Non-pigmented ciliary epithelial cell (primary cell): ENCODE measurements around the gene CLEC3B.
A peak's percentile ranks its signal among the peaks of the same experiment; 100 is the strongest.

Source experiments
- DNase-seq: peaks from one replicate; pipeline ENCODE4 v3.0.0-alpha.2; 2010; ENCODE audit warnings: low read depth

The CLEC3B gene

DNA sequence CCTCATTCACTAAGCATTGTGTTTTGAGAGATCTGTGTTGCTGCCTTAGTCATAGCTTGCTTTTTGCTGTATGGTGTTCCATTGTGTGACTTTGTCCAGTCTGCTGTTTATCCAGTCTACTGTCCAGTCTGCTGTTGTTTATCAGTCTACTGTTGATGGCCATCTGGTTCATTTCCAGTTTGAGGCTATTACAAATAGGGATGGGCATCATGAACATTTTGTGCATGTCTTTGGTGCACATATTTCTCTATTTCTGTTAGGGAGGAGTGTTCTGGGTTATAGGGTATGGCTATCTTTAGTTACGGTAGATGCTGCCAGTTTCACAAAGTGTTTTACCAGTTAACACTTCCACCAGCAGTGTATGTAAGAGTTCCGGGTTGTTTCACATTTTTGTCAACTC is 22.2 kb upstream of the CLEC3B start:
- DNase-seq = no peak

GRCh38 chr3:45007091-45007490 is 19.0 kb upstream of the CLEC3B start:
- DNase-seq = no peak

DNA sequence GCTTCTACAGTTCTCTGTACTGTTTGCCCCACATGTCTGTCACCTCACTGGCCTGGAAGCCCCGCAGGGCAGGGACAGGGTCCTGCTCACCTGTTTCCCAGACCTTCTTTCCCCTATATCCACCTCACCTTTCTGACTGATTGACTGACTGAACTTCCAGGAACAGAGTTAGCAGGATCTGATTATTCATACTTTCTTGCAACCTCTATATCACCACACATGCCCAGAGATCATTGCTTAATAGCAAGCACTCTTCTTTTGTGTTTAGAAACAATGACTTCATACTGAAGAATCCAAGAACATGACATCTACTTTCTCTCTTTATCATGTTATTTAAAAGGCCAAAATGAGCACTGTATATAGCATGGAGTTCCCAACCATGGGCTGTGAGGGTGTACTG is 18.0 kb upstream of the CLEC3B start:
- DNase-seq = no peak

GRCh38 chr3:45009868-45010267 is 16.2 kb upstream of the CLEC3B start:
- DNase-seq = no peak

- DNase-seq = peak; percentile 58
Measured at GRCh38 chr3:45010811-45011333, 15.2 kb upstream of the CLEC3B start.

DNA sequence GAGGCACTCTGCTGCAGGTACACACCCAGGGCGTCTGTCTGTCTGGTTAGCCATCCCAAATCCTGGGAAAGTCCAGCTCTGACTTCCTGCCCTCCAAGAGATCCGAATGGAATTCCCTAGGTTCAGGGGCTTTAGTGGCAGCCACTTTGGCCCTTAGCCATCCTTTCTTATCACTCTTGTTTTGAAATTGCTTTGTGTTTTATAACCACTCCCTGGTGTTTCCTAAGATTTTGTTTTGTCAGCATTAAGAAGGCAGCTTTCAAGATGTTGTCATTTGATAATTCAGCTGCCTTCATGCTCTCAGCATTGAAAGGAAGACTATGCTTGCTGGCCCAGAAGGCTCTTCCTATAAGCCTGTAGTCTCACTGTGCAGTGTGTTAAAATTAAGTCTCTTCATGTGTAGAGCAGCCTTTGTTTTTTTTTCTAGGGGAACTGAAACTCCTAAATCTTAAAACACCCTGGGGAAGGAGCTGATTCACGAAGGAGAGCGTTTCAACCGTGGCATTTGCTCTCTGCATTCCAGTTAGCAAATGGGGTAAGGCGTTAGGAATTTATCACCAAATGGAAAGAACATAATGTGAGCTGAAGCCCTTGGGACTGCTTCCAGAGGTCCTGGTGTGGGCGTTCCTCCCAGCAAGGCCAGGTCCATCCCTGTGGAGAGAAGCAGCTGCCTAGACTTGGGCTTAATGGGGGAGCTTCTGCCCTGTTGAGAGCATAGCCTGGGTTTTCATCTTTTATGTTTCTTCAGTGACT is 14.2 kb upstream of the CLEC3B start:
- peak; percentile 84 for DNase-seq

GRCh38 chr3:45012577-45012976 is 13.5 kb upstream of the CLEC3B start:
- DNase-seq = no peak

GRCh38 chr3:45016916-45017315 is 9.2 kb upstream of the CLEC3B start:
- no peak for DNase-seq

GRCh38 chr3:45017821-45018220 is 8.3 kb upstream of the CLEC3B start:
- no peak for DNase-seq

- DNase-seq = no peak
Measured at GRCh38 chr3:45020534-45020933, 5.6 kb upstream of the CLEC3B start.

GRCh38 chr3:45021524-45022297 is 4.4 kb upstream of the CLEC3B start:
- no peak for DNase-seq

- DNase-seq = no peak
Measured at GRCh38 chr3:45023675-45024074, 2.4 kb upstream of the CLEC3B start.

- no peak for DNase-seq
Measured at GRCh38 chr3:45024542-45025255, 1.4 kb upstream of the CLEC3B start.

- DNase-seq = no peak
Measured at GRCh38 chr3:45026957-45027356, 854 bp downstream of the CLEC3B start.

DNA sequence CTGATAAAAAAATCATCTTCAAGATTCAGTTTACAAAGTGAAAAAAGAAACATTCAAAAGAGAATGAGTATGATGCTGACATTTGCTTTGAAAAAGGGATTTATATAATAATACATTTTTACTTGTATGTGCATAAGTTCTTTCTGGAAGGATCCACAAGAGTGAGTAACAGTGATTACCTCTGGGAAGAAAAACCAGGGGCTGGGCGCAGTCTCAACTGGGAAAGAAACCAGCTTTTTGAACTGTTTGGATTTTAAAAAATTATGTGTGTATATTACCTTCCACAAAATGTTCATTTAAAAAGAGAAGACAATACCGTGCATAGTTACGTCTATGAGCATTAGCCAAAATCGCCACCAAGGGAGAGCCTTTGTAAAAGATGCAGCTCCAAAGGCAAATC is 1.3 kb downstream of the CLEC3B start:
- DNase-seq = no peak

DNA sequence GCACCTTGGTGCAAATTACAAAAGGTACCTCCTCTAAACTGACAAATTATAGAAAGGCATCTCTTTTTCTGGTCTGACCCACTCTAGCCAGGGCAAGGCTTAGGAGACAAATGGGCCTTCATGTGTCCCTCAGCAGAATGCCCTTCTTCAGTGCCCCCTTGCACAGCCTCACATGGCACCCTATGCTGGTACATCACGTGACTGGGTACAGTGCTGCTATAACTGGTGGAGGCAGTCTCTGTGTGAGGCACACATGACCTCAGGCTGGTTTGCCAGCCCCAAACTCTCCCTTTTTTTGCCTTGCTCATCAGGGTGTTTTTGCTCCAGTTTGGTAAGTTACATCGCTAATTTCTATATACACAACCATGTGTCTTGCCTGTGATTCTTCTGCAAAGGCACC is 3.1 kb downstream of the CLEC3B start:
- DNase-seq = no peak

DNA sequence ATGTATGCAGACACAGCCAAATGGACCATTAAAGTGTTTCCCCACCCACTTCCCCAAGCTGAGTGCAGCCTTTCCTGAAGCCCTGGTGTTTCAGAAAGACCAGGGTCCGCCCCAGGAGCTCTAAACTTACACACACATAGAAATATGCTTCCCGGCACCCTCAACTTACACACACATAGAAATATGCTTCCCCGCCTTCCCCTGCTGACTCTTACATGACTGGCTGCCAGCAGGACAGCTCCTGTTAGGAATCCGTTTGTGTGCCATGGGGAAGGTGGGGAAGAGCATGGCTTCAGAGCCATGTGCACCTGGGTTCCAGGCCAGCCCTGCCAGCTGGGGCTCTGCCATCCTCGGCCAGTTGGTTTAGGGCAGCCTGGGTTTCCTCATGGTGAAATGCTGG is 3.6 kb downstream of the CLEC3B start:
- no peak for DNase-seq

DNA sequence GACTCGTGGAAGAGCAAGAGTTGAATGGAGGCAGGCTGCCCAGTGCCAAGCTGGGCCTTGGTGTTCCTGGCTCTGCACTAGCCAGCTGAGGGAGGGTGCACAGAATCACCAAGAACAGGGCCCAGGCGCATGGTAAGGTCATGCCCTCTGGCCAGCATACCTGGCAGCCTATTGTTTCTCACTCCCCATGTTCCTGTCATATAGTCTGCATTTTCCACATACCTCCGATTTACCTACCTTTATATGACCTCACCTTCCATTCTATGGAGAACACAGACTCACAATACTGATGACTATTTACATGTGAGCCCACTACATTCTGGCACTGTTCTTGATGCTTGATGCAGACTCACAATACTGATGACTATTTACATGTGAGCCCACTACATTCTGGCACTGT is 5.4 kb downstream of the CLEC3B start:
- DNase-seq = no peak

DNA sequence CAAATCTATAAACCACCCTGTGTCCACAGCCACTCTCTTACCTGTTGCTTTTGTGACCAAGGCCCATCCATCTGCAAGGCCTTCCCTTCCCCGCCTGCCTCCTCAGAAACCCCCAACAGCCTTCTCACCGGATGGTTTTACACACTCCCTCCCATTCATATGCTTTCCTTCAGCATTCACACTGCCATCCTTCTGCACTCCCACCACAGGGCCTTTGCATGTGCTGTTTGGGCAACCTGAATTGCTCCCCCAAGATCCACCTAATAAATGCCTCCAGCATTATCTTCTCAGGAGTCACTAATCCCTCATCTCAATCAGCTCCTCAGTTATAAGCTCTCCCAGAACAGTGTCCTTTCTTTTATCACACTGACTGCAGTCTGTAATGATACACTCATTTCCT is 6.0 kb downstream of the CLEC3B start:
- DNase-seq = no peak

DNA sequence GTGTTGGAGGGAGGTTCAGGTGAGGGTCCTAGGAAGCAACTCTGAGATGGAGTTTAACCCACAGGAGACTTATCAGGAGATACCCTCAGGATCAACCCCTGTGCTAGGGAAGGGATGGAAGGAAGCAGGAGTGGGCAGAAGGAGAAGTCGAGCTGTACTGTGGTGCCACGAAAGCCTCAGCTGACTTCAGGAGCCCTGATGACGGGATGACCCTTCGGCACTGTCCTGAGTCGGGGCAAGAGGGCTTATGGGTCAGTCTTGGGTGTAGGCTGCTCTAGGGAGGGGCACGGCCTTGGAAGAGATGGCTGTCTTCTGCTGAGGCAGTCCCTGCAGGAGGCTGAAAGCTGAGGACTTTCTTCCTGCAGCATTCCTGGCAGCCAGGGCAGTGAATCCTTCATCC is 7.7 kb downstream of the CLEC3B start:
- no peak for DNase-seq

GRCh38 chr3:45034612-45035252 is 8.6 kb downstream of the CLEC3B start:
- DNase-seq = no peak
